Upper lobe of left lung (tissue), 6 donors: ENCODE results near the gene CCDC190. TPM values are rescaled to one million over a fixed set of nuclear protein-coding genes. Genes with fewer than 3 reads are reported as not detected.

Experiments used
- ATAC-seq, 2 donors: fragments of 200-7000 bp; cut with Tn5 transposase; one replicate each; pipeline ENCODE4 v1.9.1; 2022; ENCODE audit warnings: mild to moderate bottlenecking in 2 of 2, moderate library complexity in 2 of 2; ENCODE audit not compliant: low FRiP score in 2 of 2
- DNase-seq, 2 donors: peaks; one replicate each; pipeline ENCODE4 v3.0.0-alpha.2; 2019 to 2020
- H3K27ac ChIP-seq, 4 donors: fragments of 200-600 bp; sonication (generic); one replicate each; pipeline ENCODE4 v1.5.1; 2016 to 2019
- H3K27me3 ChIP-seq, 4 donors: fragments of 200-600 bp; sonication (generic); one replicate each; pipeline ENCODE4 v1.5.1; 2017 to 2019
- H3K36me3 ChIP-seq, 4 donors: fragments of 200-600 bp; sonication (generic); one replicate each; pipeline ENCODE4 v1.5.1; 2016 to 2019
- H3K4me1 ChIP-seq, 4 donors: fragments of 200-600 bp; sonication (generic); one replicate each; pipeline ENCODE4 v1.5.1; 2018 to 2019
- H3K4me3 ChIP-seq, 4 donors: fragments of 200-600 bp; sonication (generic); one replicate each; pipeline ENCODE4 v1.5.1; 2017 to 2019; ENCODE audit warnings: mild to moderate bottlenecking in 2 of 4, moderate library complexity in 1 of 4
- H3K9me3 ChIP-seq, 4 donors: fragments of 200-600 bp; sonication (generic); one replicate each; pipeline ENCODE4 v1.5.1; 2018 to 2019
- EP300 ChIP-seq, 4 donors: sonication (generic); formaldehyde crosslinking; IDR thresholded peaks; one replicate each; pipeline ENCODE4 v1.5.1; 2017; ENCODE audit warnings: antibody characterized with exemption in 4 of 4, control low read depth in 2 of 4
- POLR2A ChIP-seq, 4 donors: fragments of 450-650 bp; IDR thresholded peaks; one replicate each; pipeline ENCODE4 v1.5.1; 2016 to 2017; ENCODE audit warnings: antibody characterized with exemption in 4 of 4, mild to moderate bottlenecking in 2 of 4
- POLR2AphosphoS5 ChIP-seq, 2 donors: sonication (generic); formaldehyde crosslinking; IDR thresholded peaks; one replicate each; pipeline ENCODE4 v1.5.1; 2017; ENCODE audit warnings: antibody characterized with exemption in 2 of 2
- WGBS, 2 donors: methylation state at CpG; one replicate each; pipeline ENCODE4 v1.1.5; 2017 to 2018; 5-methylcytosine and 5-hydroxymethylcytosine counted together
- total RNA-seq, 6 donors: library from RNA; depleted of rRNA in 4 of 6; stranded (reverse); fragments of >200 nt in 4 of 6; gene quantifications; one replicate each; pipeline versions ENCODE4 v1.1.0 to v1.2.1, GENCODE V29; 2016 to 2021
- TF ChIP-seq, protein P1 (sequence below), 6 experiments: fragments of 450-650 bp in 4 of 6; fragments of 200-600 bp in 2 of 6; sonication (generic) in 2 of 6; IDR thresholded peaks; one replicate each; pipeline ENCODE4 v1.5.1; 2016 to 2019; ENCODE audit warnings: antibody characterized with exemption in 6 of 6
- donor health status: DM: no; HTN: no; CAD: no; lungs with moderate emphysema.
- donor health status: DM: no; HTN: yes; CAD: no; lungs with severe emphysema.

Gene CCDC190
- total RNA-seq, 6 donors from 2014 or later: 0.76 to 48.0 (median 1.5) TPM; not detected in 1

DNA sequence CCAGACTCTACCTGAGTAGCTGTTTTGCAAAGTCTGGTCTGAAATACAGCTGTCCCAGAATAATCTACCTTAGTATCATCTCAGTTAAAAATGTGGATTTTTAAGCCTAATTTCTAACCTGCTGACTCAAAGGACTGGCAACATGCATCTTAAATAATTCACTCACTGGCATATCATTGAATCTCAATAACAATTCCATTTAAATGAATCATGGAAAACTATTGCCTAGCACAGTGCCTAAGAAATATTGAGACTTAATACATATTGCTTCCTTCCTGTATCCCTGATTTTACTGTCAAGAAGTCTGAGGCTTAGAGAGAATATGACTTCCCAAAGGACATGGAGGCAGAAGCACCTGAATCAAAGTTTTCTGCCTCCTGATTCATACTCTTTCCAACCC is 3.1 kb downstream of the CCDC190 start:
- no peak overlapping the region for H3K27ac ChIP-seq
- ATAC-seq (no peak), DNase-seq (no peak)
- TF ChIP-seq EP300 (IDR thresholded peaks at IDR 0.05) (no peak), POLR2A (IDR thresholded peaks at IDR 0.05) (no peak), POLR2AphosphoS5 (IDR thresholded peaks at IDR 0.05) (no peak)
- TF ChIP-seq, protein P1, sequence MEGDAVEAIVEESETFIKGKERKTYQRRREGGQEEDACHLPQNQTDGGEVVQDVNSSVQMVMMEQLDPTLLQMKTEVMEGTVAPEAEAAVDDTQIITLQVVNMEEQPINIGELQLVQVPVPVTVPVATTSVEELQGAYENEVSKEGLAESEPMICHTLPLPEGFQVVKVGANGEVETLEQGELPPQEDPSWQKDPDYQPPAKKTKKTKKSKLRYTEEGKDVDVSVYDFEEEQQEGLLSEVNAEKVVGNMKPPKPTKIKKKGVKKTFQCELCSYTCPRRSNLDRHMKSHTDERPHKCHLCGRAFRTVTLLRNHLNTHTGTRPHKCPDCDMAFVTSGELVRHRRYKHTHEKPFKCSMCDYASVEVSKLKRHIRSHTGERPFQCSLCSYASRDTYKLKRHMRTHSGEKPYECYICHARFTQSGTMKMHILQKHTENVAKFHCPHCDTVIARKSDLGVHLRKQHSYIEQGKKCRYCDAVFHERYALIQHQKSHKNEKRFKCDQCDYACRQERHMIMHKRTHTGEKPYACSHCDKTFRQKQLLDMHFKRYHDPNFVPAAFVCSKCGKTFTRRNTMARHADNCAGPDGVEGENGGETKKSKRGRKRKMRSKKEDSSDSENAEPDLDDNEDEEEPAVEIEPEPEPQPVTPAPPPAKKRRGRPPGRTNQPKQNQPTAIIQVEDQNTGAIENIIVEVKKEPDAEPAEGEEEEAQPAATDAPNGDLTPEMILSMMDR (IDR thresholded peaks at IDR 0.05): no peak
- no peak overlapping the region for H3K4me3 ChIP-seq
- no peaks in the 10 kb centered on the region for H3K27me3 ChIP-seq
- H3K9me3 ChIP-seq: no peaks in the 10 kb centered on the region
- peaks cover 0 to 3% (median 0%) of the 10 kb centered on the region in 4 donors for H3K4me1 ChIP-seq
- no peaks in the 10 kb centered on the region for H3K36me3 ChIP-seq

DNA sequence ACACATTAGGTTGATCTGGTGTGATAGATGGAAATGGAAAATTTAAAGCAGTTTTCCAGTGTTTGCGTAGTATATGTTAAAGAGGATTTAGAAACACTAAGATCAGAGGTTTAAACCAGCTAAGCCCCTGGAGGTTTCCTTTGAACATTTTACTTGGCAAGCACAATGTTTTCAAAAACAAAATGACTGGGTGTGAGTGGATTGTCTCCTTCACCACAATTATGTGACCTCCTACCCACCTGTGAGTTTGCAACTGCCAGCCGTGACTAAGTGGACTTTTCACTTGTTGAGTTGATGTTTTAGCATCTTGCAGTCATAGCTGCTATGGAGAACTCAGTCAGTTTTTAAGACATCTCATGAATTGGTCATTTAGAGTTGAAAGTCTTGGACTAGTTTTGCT is 4.7 kb downstream of the CCDC190 start:
- DNase-seq (no peak), ATAC-seq (no peak)
- H3K36me3 ChIP-seq: no peaks in the 10 kb centered on the region
- peaks cover 0 to 3% (median 0%) of the 10 kb centered on the region in 4 donors for H3K4me1 ChIP-seq
- WGBS, 2 donors: 76 to 80% methylated on average over 2 of the region's 2 CpGs
- no peak overlapping the region for H3K27ac ChIP-seq
- TF ChIP-seq, protein P1 (IDR thresholded peaks at IDR 0.05): no peak
- no peak for TF ChIP-seq EP300 (IDR thresholded peaks at IDR 0.05)
- TF ChIP-seq POLR2A (IDR thresholded peaks at IDR 0.05): no peak
- H3K9me3 ChIP-seq: no peaks in the 10 kb centered on the region
- H3K27me3 ChIP-seq: no peaks in the 10 kb centered on the region
- no peak overlapping the region for H3K4me3 ChIP-seq

DNA sequence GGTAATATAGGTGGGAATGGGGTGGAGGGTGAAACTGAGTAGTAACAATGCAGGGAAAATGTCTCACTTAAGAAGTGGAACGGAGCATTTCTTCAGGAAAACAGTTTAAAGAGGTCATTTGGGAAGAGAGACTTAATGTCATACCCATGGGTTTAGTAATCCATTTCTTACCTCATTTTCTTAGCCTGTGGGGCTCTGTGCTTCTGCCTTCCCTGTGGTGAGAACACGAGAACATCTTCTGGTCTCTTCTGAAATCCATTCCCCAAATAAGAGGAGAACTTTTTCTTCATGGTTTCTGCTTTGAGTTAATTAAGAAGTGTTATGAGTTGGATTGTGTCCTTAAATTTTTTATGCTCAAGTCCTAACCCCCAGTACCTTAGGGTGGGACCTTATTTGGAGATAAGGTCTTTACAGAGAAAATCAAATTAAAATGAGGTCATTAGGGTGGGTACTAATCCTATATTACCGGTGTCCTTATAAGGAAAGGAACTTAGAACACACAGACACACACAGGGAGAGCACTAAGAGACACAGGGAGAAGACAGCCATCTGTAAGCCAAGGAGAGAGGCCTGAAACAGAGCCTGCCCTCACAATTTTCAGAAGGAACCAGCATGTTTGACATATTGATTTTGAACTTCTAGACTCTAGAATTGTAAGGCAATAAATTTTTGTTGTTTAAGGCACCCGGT is 5.4 kb downstream of the CCDC190 start:
- WGBS, 2 donors: 89 to 93% methylated on average over 4 of the region's 4 CpGs
- Histone ChIP-seq H3K4me3 (no peak overlapping the region), H3K27me3 (no peaks in the 10 kb centered on the region), H3K36me3 (no peaks in the 10 kb centered on the region), H3K4me1 (peaks cover 0 to 3% (median 0%) of the 10 kb centered on the region in 4 donors), H3K9me3 (no peaks in the 10 kb centered on the region), H3K27ac (no peak overlapping the region)
- DNase-seq: no peak
- no peak for ATAC-seq
- TF ChIP-seq POLR2AphosphoS5 (IDR thresholded peaks at IDR 0.05): no peak
- TF ChIP-seq, protein P1 (IDR thresholded peaks at IDR 0.05): no peak
- TF ChIP-seq EP300 (IDR thresholded peaks at IDR 0.05): no peak
- TF ChIP-seq POLR2A (IDR thresholded peaks at IDR 0.05): no peak

DNA sequence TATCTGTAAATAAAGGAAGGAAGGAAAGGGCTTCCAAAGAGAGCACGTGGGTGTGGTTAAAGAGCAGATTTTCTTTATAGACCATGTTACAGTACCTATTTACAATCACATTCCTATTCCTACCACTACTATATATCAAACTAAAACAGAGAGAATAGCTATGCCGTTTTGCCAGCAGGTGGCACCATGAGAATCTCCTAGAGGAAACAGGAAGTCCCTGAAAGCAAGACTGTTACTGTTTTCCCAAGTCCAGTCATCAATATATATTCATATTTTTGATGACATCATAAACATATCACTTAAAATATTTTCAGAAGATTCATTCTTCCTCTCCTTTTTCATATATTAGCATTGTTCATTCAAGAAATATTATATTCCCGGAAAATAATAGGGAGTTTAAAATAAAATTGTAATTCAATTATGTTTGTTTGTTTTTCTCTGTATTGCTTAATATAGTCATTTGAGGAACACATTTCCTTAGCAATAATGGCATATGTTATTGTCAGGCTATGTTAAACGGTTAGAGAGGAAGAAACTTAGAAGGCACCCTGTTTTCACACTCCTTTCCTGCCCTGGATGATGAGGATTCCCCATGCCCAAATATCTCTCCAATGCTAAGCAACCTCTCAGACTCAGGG is 6.6 kb downstream of the CCDC190 start:
- Histone ChIP-seq H3K36me3 (no peaks in the 10 kb centered on the region), H3K4me1 (peaks cover 0 to 3% (median 0%) of the 10 kb centered on the region in 4 donors), H3K27ac (no peak overlapping the region), H3K9me3 (no peaks in the 10 kb centered on the region), H3K27me3 (no peaks in the 10 kb centered on the region), H3K4me3 (no peak overlapping the region)
- ATAC-seq: peak in 1 of 2 donors; percentile 82
- peak in 1 of 2 donors; percentile 52 for DNase-seq
- TF ChIP-seq, protein P1 (IDR thresholded peaks at IDR 0.05): peak; percentile 30 to 74 (median 60)
- TF ChIP-seq POLR2A (IDR thresholded peaks at IDR 0.05): no peak
- 24 to 28% methylated on average over 4 of the region's 4 CpGs for WGBS, 2 donors

DNA sequence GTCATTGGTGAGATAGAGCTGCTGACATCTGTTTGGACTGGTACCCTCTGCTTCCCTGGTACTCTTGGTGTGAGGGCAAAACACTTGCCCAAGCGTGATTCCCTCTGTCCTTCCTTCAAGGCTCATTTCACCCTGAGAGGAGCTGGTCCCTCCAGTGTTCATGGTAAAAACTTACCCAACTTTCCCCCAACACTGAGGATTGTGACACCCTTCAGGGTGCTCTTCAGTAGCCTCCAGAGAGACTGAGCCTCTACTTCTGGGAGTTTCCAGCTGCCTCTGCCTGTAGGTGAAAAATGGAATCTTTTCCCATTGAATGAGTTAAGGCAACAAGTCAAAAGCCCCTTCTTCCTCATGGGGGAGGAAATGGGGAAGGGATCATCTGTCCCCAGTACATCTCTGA is 9.6 kb downstream of the CCDC190 start:
- Histone ChIP-seq H3K27me3 (no peaks in the 10 kb centered on the region), H3K27ac (no peak overlapping the region), H3K9me3 (no peaks in the 10 kb centered on the region), H3K36me3 (no peaks in the 10 kb centered on the region), H3K4me1 (peaks cover 0 to 3% (median 0%) of the 10 kb centered on the region in 4 donors), H3K4me3 (no peak overlapping the region)
- no peak for ATAC-seq
- DNase-seq: no peak
- WGBS, 2 donors: 89 to 100% methylated on average over 1 of the region's 1 CpG
- no peak for TF ChIP-seq EP300 (IDR thresholded peaks at IDR 0.05)
- TF ChIP-seq POLR2A (IDR thresholded peaks at IDR 0.05): no peak
- no peak for TF ChIP-seq POLR2AphosphoS5 (IDR thresholded peaks at IDR 0.05)
- TF ChIP-seq, protein P1 (IDR thresholded peaks at IDR 0.05): no peak
